SH-SY5Y (cell line): Measurements from ENCODE around the gene STXBP3.

ENCODE experiments used
- GATA2 ChIP-seq: IDR thresholded peaks from 2 replicates; pipeline ENCODE4 v1.6.1; 2011; ENCODE audit warnings: mild to moderate bottlenecking, low read depth, low read length
- GATA3 ChIP-seq: IDR thresholded peaks from 2 replicates; pipeline ENCODE4 v1.6.1; 2011; ENCODE audit warnings: low read depth, mild to moderate bottlenecking, low read length, moderate library complexity

- no peak for TF ChIP-seq GATA2
- TF ChIP-seq GATA3, result no peak
Observed at GRCh38 chr1:108718927-108719655, 27.4 kb upstream of the STXBP3 start.
